HG03095 (cell line): ENCODE measurements around the gene KCNJ18.
"Not testable (repeated sequence)": the region's sequence is repeated elsewhere in the genome, so short reads cannot be mapped to it uniquely, and the experiment has no call there.

Experiments used
- ATAC-seq: cut with Tn5 transposase; IDR thresholded peaks from one replicate; pipeline ENCODE4 v1.9.1; 2021; ENCODE audit warnings: moderate library complexity; ENCODE audit not compliant: unreplicated experiment

KCNJ18 gene

GRCh38 chr17:21702029-21702428, 9.7 kb downstream of the KCNJ18 start:
- ATAC-seq, result not testable (repeated sequence)

GRCh38 chr17:21702521-21702920, 10.2 kb downstream of the KCNJ18 start:
- not testable (repeated sequence) for ATAC-seq

GRCh38 chr17:21702940-21703640, 10.8 kb downstream of the KCNJ18 start:
- ATAC-seq, result not testable (repeated sequence)

GRCh38 chr17:21703891-21704872, 11.9 kb downstream of the KCNJ18 start:
- ATAC-seq, result not testable (repeated sequence)

- ATAC-seq, result no peak
Measured at GRCh38 chr17:21705021-21705601, 12.8 kb downstream of the KCNJ18 start.

- ATAC-seq, result not testable (repeated sequence)
Measured at GRCh38 chr17:21705746-21706145, 13.4 kb downstream of the KCNJ18 start.

GRCh38 chr17:21706546-21706945, 14.2 kb downstream of the KCNJ18 start:
- ATAC-seq, result not testable (repeated sequence)

GRCh38 chr17:21707131-21707530, 14.8 kb downstream of the KCNJ18 start:
- not testable (repeated sequence) for ATAC-seq

GRCh38 chr17:21707711-21708611, 15.6 kb downstream of the KCNJ18 start:
- not testable (repeated sequence) for ATAC-seq

- ATAC-seq, result not testable (repeated sequence)
Measured at GRCh38 chr17:21708612-21709535, 16.6 kb downstream of the KCNJ18 start.

- not testable (repeated sequence) for ATAC-seq
Measured at GRCh38 chr17:21709994-21710393, 17.7 kb downstream of the KCNJ18 start.

GRCh38 chr17:21710486-21710885, 18.2 kb downstream of the KCNJ18 start:
- ATAC-seq, result not testable (repeated sequence)

- no peak for ATAC-seq
Measured at GRCh38 chr17:21711182-21711581, 18.9 kb downstream of the KCNJ18 start.

- ATAC-seq, result not testable (repeated sequence)
Measured at GRCh38 chr17:21713020-21713419, 20.7 kb downstream of the KCNJ18 start.

- not testable (repeated sequence) for ATAC-seq
Measured at GRCh38 chr17:21713631-21714030, 21.3 kb downstream of the KCNJ18 start.

- not testable (repeated sequence) for ATAC-seq
Measured at GRCh38 chr17:21714676-21715075, 22.4 kb downstream of the KCNJ18 start.

GRCh38 chr17:21715877-21716276, 23.6 kb downstream of the KCNJ18 start:
- not testable (repeated sequence) for ATAC-seq

- ATAC-seq, result not testable (repeated sequence)
Measured at GRCh38 chr17:21718971-21719370, 26.6 kb downstream of the KCNJ18 start.
